ENCODE measurements around the gene ARID5B. TPM values are rescaled to one million over a fixed set of nuclear protein-coding genes. Genes with fewer than 3 reads are reported as not detected.

ARID5B gene
- polyA plus RNA-seq, 1 of the 3 experiments (the other 2 are of a cell fraction), result 10.9 TPM

DNA sequence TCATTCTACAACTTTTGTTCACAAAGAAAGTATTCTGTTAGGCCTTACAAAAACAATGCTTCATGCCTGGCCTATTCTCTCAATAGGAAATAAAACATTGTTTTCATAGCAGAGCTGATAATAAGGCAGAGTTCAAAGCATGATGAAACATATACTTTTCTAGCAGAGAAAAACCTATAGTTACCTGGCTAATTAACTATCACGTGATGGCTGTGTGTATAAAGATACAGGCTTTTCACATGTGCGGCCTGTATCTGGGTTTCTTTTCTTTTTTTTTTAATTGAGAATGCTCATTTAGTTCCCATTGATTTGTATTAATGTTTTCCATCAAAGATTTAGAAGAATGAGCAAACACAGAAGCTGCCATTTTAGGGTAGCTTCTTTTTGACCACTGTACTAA is 51.7 kb downstream of the ARID5B start (continued):
- TF ChIP-seq REST (IDR thresholded peaks at IDR 0.05; ENCODE audit: low read depth, low read length) (no peak), FOXM1 (IDR thresholded peaks at IDR 0.05; ENCODE audit: low read depth) (no peak)

GRCh38 chr10:61957806-61958205 is 56.3 kb downstream of the ARID5B start:
- Histone ChIP-seq H3F3A (replicated peaks; ENCODE audit: insufficient read depth) (peaks cover 14% of the 10 kb centered on the region), H4K20me1 (ENCODE audit: insufficient read depth) (no peaks in the 10 kb centered on the region), H3K4me3 (ENCODE audit: low read depth in 2 of 2, low read length in 1 of 2) (no peak overlapping the region), H3K27ac (ENCODE audit: low read depth in 2 of 2, low read length in 1 of 2) (no peak overlapping the region; a peak in 1 of 4 replicates), H2AFZ (ENCODE audit: low read depth) (no peak overlapping the region), H3K27me3 (ENCODE audit: insufficient read depth) (no peaks in the 10 kb centered on the region), H3K4me2 (no peak overlapping the region), H3K36me3 (replicated peaks in 1 of 2; ENCODE audit: control insufficient read depth in 1 of 2, insufficient read depth in 2 of 2, low read length in 1 of 2) (peaks cover 10 to 13% of the 10 kb centered on the region in 2 experiments), H3K9ac (no peak overlapping the region), H3K79me2 (ENCODE audit: insufficient read depth) (peaks cover 37% of the 10 kb centered on the region), H3K9me3 (no peaks in the 10 kb centered on the region), H3K9me2 (no peaks in the 10 kb centered on the region), H3K4me1 (ENCODE audit: control insufficient read depth in 1 of 2, insufficient read depth in 2 of 2, low read depth in 1 of 2, low read length in 1 of 2) (no peaks in the 10 kb centered on the region; a peak in 2 of 4 replicates)
- DNase-seq, result no peak
- WGBS (ENCODE audit: low lambda C conversion rate), result 97% methylated on average over 4 of the region's 4 CpGs
- ChIA-PET POLR2A (no interaction called here), CTCF (no interaction called here)
- TF ChIP-seq FOXJ3 (CRISPR knock-in tag; IDR thresholded peaks at IDR 0.05) (no peak), ZBTB33 (IDR thresholded peaks at IDR 0.05; ENCODE audit: borderline replicate concordance, low read depth) (no peak), RFX5 (IDR thresholded peaks at IDR 0.05; ENCODE audit: low read length) (no peak), RXRA (IDR thresholded peaks at IDR 0.05; ENCODE audit: borderline replicate concordance, low read depth) (no peak), MEF2A (IDR thresholded peaks at IDR 0.05; ENCODE audit: borderline replicate concordance, low read depth) (no peak), RAD21 (IDR thresholded peaks at IDR 0.05; ENCODE audit: low read length) (no peak), CHD2 (IDR thresholded peaks at IDR 0.05; ENCODE audit: low read length, partially characterized antibody) (no peak), GATA2 (CRISPR knock-in tag; IDR thresholded peaks at IDR 0.05) (no peak), ELF1 (IDR thresholded peaks at IDR 0.05) (no peak), SIN3A (IDR thresholded peaks at IDR 0.05; ENCODE audit: borderline replicate concordance, low read depth, low read length) (no peak), REST (IDR thresholded peaks at IDR 0.05; ENCODE audit: low read depth, low read length) (no peak), YY1 (IDR thresholded peaks at IDR 0.05; ENCODE audit: low read depth) (no peak), RCOR1 (IDR thresholded peaks at IDR 0.05; ENCODE audit: low read length) (no peak), GABPA (IDR thresholded peaks at IDR 0.05; ENCODE audit: low read depth) (no peak)
- TF ChIP-seq, protein P1, sequence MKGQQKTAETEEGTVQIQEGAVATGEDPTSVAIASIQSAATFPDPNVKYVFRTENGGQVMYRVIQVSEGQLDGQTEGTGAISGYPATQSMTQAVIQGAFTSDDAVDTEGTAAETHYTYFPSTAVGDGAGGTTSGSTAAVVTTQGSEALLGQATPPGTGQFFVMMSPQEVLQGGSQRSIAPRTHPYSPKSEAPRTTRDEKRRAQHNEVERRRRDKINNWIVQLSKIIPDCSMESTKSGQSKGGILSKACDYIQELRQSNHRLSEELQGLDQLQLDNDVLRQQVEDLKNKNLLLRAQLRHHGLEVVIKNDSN (IDR thresholded peaks at IDR 0.05; ENCODE audit: borderline replicate concordance, low read depth), result no peak
- TF ChIP-seq, protein P2, sequence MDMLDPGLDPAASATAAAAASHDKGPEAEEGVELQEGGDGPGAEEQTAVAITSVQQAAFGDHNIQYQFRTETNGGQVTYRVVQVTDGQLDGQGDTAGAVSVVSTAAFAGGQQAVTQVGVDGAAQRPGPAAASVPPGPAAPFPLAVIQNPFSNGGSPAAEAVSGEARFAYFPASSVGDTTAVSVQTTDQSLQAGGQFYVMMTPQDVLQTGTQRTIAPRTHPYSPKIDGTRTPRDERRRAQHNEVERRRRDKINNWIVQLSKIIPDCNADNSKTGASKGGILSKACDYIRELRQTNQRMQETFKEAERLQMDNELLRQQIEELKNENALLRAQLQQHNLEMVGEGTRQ (IDR thresholded peaks at IDR 0.05; ENCODE audit: borderline replicate concordance, low read depth, low read length), result no peak
- TF ChIP-seq, protein P3, sequence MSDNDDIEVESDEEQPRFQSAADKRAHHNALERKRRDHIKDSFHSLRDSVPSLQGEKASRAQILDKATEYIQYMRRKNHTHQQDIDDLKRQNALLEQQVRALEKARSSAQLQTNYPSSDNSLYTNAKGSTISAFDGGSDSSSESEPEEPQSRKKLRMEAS (IDR thresholded peaks at IDR 0.05; ENCODE audit: low read depth), result no peak
